Measurements from ENCODE around the gene CENPX.
"Not testable (repeated sequence)": the region's sequence is repeated elsewhere in the genome, so short reads cannot be mapped to it uniquely, and the experiment has no call there.

The CENPX gene

GRCh38 chr17:82045936-82046484 is 23.3 kb upstream of the CENPX start:
- intact Hi-C loops (cut with DNase I; ENCODE audit: low total_unique reads) = no loop called here
- Histone ChIP-seq H3K4me3 (no peak overlapping the region), H3K36me3 (peaks cover 15 to 39% (median 34%) of the 10 kb centered on the region in 3 donors), H3K9me3 (no peaks in the 10 kb centered on the region), H3K27me3 (no peaks in the 10 kb centered on the region), H3K27ac (no peak overlapping the region), H3K4me1 (peaks cover 0 to 18% (median 11%) of the 10 kb centered on the region in 4 donors)
- TF ChIP-seq CTCF (IDR thresholded peaks at IDR 0.05) = no peak
- DNase-seq = no peak

GRCh38 chr17:82043507-82043906 is 20.8 kb upstream of the CENPX start:
- H3K9me3 ChIP-seq = no peaks in the 10 kb centered on the region
- no peak overlapping the region for H3K4me3 ChIP-seq
- H3K4me1 ChIP-seq = no peaks in the 10 kb centered on the region
- no peak for TF ChIP-seq CTCF (IDR thresholded peaks at IDR 0.05)
- H3K27ac ChIP-seq = no peak overlapping the region
- H3K27me3 ChIP-seq = no peaks in the 10 kb centered on the region
- intact Hi-C loops (cut with DNase I; ENCODE audit: low total_unique reads) = no loop called here
- peaks cover 11 to 20% (median 15%) of the 10 kb centered on the region in 3 donors for H3K36me3 ChIP-seq
- DNase-seq = no peak

GRCh38 chr17:82042649-82043048 is 20.0 kb upstream of the CENPX start:
- H3K9me3 ChIP-seq = no peaks in the 10 kb centered on the region
- H3K4me1 ChIP-seq = peaks cover 0 to 6% (median 2%) of the 10 kb centered on the region in 4 donors
- intact Hi-C loops (cut with DNase I; ENCODE audit: low total_unique reads) = no loop called here
- H3K27me3 ChIP-seq = no peaks in the 10 kb centered on the region
- DNase-seq = no peak
- TF ChIP-seq CTCF (IDR thresholded peaks at IDR 0.05) = no peak
- no peak overlapping the region for H3K27ac ChIP-seq
- peaks cover 6 to 11% (median 7%) of the 10 kb centered on the region in 3 donors for H3K36me3 ChIP-seq
- H3K4me3 ChIP-seq = no peak overlapping the region

GRCh38 chr17:82041144-82041814 is 18.6 kb upstream of the CENPX start:
- no peak overlapping the region for H3K27ac ChIP-seq
- H3K4me3 ChIP-seq = no peak overlapping the region
- no peak for TF ChIP-seq CTCF (IDR thresholded peaks at IDR 0.05)
- peaks cover 0 to 13% (median 10%) of the 10 kb centered on the region in 4 donors for H3K4me1 ChIP-seq
- no peaks in the 10 kb centered on the region for H3K9me3 ChIP-seq
- DNase-seq = no peak
- H3K27me3 ChIP-seq = no peaks in the 10 kb centered on the region
- intact Hi-C loops (cut with DNase I; ENCODE audit: low total_unique reads) = no loop called here
- H3K36me3 ChIP-seq = no peaks in the 10 kb centered on the region

DNA sequence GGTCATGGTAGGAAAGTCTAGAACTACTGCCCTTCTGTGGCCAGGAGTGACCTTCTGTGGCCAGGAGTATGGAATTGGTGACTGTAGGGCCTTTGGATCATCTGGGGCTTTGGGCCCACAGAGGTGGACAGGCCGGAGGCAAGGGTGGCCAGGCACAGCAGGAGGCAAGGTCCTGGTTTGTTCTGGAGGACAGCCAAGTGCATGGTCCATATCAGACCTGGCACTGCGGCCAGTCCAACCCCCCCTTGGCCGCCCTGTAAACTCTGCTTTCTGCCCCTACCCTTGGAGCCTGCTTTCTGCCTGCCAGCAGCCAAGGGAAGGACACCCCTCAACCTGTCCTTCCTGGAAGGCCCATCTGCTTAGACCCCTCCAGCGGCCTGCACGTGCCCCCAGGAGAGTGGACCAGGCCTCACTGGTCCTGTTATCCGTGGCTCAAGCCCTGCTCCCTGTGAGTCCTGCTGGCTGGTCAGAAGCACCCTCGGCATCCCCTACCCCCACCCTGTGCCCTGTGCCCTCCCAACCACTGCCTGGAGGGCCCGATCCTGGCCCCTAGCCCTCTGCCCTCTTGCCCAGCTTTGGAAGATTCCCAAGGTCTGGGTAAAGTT is 17.1 kb upstream of the CENPX start:
- Histone ChIP-seq H3K36me3 (peaks cover 0 to 13% (median 8%) of the 10 kb centered on the region in 3 donors), H3K4me3 (no peak overlapping the region), H3K9me3 (no peaks in the 10 kb centered on the region), H3K4me1 (peaks cover 0 to 22% (median 16%) of the 10 kb centered on the region in 4 donors), H3K27me3 (no peaks in the 10 kb centered on the region), H3K27ac (no peak overlapping the region)
- intact Hi-C loops (cut with DNase I; ENCODE audit: low total_unique reads) = loop anchor here (5.0 kb wide), 1 partner anchor 58 kb away; the partner anchor contains the start of gene FASN
- TF ChIP-seq CTCF (IDR thresholded peaks at IDR 0.05) = no peak
- DNase-seq = no peak

DNA sequence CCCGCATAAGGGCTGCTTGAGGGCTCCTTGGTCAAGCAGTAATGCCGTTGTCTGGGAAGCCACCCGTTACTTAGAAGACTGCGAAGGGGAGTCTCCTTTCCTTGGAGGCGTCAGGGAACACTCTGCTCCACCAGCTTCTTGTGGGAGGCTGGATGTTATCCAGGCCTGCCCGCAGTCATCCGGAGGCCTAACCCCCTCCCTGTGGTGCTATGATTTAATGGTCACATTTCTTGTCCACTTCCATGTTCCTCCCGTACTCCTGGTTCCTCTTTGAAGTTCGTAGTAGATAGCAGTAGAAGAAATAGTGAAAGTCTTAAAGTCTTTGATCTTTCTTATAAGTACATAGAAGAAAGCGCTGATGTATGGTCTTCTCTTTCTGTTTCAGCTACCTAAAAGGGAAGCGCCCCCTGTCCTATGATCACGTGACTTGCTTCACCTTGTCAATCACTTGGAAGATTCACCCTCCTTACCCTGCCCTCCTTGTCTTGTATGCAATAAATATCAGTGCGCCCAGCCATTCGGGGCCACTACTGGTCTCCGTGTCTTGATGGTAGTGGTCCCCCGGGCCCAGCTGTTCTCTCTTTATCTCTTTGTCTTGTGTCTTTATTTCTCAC is 16.2 kb upstream of the CENPX start:
- intact Hi-C loops (cut with DNase I; ENCODE audit: low total_unique reads) = loop anchor here (5.0 kb wide), 1 partner anchor 58 kb away; the partner anchor contains the start of gene FASN
- not testable (repeated sequence) for DNase-seq, H3K27ac ChIP-seq, H3K27me3 ChIP-seq, H3K9me3 ChIP-seq, H3K4me3 ChIP-seq
- peaks cover 0 to 13% (median 8%) of the 10 kb centered on the region in 3 donors for H3K36me3 ChIP-seq
- H3K4me1 ChIP-seq = peaks cover 0 to 22% (median 16%) of the 10 kb centered on the region in 4 donors

Measured in tibial artery (tissue), 4 donors.